ENCODE data around the gene AKT1S1.

- TF ChIP-seq, protein P1, sequence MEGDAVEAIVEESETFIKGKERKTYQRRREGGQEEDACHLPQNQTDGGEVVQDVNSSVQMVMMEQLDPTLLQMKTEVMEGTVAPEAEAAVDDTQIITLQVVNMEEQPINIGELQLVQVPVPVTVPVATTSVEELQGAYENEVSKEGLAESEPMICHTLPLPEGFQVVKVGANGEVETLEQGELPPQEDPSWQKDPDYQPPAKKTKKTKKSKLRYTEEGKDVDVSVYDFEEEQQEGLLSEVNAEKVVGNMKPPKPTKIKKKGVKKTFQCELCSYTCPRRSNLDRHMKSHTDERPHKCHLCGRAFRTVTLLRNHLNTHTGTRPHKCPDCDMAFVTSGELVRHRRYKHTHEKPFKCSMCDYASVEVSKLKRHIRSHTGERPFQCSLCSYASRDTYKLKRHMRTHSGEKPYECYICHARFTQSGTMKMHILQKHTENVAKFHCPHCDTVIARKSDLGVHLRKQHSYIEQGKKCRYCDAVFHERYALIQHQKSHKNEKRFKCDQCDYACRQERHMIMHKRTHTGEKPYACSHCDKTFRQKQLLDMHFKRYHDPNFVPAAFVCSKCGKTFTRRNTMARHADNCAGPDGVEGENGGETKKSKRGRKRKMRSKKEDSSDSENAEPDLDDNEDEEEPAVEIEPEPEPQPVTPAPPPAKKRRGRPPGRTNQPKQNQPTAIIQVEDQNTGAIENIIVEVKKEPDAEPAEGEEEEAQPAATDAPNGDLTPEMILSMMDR (IDR thresholded peaks at IDR 0.05), result no peak
- TF ChIP-seq POLR2A (IDR thresholded peaks at IDR 0.05), result peak in 1 of 2 donors; percentile 54
These were observed 634 bp downstream of the AKT1S1 start for GRCh38 chr19:49876422-49877019.

All from heart left ventricle (tissue), 13 donors.